GM18867 (cell line): ENCODE data around the gene MIOS.
"Not testable (repeated sequence)": the region's sequence is repeated elsewhere in the genome, so short reads cannot be mapped to it uniquely, and the experiment has no call there.

ENCODE experiments used
- ATAC-seq: cut with Tn5 transposase; IDR thresholded peaks from one replicate; pipeline ENCODE4 v1.9.1; 2021; ENCODE audit warnings: mild to moderate bottlenecking, moderate library complexity; ENCODE audit not compliant: unreplicated experiment

Gene MIOS

DNA sequence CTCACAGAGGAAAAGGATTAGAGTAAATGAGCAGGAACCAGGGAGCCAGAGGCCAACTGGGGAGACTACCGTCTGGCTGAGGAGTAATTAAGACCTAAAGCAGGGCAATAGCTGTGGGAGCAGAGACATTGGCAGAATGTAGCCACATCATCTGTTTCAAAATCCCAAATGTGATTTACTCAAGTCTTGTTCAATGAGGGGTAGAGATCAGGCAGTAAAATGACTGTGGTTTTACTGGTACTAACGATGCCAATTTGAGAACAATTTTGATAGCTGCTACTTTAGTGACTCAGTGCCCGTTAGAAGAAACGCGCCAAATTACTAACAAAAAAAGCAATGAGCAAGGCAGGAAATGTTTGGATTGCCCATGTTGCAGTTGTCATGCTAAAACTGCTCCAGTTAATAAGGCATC lies 12.7 kb upstream of the MIOS start:
- no peak for ATAC-seq

DNA sequence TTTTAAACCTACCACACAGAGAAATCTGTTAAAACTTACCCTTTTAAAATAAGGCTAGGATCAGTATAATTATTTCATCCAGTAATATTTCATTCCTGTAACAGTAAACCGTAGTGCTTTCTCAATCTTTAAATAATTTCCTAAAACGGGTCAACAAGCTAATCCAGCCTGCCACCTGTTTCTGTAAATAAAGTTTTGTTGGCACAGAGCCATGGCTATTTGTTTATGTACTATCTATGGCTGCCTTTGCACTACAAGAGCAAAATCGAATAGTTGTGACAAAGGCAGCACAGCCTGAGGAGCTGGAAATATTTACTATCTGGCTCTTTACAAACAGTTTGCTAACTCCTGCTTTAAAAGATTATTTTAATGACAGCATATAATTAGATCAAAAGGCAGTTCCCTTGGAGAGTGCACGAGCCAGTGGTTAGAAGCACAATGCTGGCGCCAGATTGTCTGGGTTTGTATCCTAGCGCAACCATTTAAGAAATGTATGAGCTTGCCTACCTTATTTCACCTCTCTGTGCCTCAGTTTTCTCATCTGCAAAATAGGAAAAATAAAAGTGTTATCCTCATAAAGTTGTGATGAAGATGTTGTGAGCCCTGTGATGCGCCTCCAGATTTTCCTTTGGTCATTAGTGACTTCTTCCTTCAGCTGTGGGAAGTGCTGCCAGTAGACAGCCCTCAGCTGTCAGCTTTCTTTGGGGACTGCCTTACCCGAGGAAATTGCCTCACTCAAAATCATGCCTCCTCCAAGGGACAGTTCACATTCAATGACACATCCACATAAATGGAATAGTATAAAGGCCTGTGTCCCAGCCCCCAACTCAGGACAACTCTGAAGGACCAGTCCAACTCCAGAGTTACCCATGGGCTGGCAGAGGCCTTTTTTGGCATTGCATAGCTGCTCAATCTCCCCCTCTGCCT lies 11.8 kb upstream of the MIOS start:
- ATAC-seq = no peak

DNA sequence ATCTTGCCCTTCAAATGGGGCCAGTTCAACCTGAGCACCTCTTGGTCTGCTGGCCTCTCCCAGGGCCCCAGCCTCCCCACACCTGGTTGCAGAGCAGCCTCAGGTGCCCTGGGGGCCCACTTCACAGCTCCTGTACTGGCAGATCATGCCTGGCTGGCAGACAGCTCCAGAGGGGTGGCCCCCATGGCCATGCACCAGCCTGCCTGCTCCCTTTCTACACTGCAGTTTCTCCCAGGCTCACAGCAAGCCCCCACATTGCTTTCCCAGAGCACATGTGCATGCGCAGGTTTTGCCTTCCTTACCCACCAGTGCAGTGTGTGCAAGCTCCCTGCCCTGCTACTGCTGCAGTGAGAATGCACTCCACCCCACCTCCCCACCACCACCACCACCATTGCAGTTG lies 9.8 kb upstream of the MIOS start:
- no peak for ATAC-seq

DNA sequence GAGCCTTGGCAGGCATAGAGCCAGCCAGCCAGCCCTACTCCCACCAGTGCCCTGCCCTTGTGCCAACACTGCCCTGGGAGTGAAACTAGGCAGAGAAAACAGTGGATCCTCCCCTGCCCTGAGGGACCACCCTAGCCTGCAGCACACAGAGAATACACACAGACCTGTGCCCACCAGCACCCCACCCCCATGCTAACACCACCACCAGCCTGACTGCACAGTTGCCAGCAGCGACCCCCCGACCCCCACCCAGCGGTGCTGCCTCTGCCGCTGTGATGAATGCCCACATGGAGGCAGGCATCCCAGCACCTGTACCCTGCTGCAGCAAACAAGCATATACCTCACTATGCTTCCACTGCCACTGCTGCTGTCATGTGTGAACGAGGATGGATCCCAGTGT lies 9.4 kb upstream of the MIOS start:
- ATAC-seq = no peak

DNA sequence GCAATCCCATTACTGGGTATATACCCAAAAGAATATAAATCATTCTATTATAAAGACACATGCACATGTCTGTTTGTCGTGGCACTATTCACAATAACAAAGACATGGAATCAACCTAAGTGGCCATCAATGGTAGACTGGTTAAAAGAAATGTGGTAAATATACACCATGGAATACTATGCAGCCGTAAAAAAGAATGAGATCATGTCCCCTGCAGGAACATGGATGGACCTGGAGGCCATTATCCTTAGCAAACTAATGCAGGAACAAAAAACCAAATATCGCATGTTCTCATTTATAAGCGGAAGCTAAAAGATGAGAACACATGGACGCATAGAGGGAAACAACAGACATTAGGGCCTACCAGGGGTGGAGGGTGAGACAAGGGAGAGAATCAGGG lies 5.1 kb upstream of the MIOS start:
- not testable (repeated sequence) for ATAC-seq

DNA sequence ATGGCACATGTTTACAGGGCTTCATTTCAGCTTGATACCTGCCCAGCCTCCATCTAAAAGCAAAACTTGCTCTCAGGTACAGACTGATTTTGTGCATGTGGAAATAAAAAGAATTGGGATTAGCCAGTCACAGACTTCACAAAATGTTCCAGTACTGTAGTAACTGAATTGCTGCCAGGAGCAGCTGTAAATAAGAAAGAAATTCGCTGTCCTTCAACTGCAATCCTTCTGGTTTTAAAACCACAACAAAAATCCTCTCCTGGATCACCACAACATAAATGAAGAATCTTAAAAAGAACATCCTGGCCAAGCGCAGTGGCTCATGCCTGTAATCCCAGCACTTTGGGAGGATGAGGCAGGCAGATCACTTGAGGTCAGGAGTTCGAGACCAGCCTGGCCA lies 3.9 kb upstream of the MIOS start:
- no peak for ATAC-seq

DNA sequence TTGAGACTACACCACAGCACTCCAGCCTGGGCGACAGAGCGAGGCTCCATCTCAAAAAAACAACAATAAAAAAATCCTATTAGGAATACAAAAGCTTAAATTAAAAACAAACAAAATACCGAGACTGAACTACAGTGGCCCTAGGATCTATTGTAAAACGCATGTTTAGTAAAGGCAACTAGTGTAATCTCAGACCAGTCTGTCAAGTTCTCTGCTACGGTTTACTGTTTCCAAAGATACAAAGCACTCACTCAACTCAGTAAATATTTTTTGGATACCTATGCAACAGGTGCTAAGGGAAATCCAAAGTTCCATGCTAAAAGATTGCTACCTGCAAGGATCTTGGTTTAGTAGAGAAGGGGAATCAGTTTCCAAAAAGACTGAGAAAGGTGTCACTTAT lies 3.4 kb upstream of the MIOS start:
- no peak for ATAC-seq

DNA sequence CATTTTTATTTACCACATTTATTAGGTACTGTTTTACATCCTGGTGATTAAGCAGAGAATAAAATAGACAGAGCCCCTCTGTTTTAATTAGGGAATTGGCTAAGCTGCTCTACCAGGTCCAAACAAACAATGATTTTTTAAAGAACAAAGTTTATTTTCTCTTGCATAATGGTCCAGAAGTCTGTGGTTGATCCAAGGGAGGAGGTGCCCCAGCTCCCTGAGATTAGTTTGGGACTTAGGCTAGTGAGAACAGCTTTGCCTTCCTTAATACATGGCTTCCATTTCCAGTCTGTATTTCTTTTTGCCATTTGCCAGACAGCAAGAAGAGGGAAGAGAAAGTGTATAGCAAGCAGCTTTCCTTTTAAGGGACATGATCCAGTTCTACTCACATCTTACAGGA lies 2.9 kb upstream of the MIOS start:
- no peak for ATAC-seq

DNA sequence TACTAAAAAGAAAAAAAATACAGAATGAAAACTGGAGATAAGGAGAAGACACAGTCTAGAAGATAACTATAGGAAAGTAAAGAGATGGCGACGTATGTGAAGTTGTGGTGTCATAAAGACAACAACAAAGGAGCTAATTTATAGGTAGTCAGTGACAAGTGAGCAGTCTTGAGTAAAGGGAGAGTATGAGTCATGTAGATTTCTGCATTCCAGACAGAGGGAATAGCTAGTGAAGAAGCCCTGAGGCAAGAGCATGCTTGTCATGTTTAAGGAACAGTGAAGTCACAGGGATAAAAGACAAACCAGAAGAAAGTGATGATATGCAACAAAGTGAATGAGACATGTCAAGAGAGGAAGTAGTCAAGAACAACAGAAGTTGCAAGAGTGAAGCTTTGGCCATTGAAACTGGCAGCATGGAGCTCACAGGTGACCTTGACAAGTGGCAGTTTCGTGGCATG lies 2.3 kb upstream of the MIOS start:
- no peak for ATAC-seq

DNA sequence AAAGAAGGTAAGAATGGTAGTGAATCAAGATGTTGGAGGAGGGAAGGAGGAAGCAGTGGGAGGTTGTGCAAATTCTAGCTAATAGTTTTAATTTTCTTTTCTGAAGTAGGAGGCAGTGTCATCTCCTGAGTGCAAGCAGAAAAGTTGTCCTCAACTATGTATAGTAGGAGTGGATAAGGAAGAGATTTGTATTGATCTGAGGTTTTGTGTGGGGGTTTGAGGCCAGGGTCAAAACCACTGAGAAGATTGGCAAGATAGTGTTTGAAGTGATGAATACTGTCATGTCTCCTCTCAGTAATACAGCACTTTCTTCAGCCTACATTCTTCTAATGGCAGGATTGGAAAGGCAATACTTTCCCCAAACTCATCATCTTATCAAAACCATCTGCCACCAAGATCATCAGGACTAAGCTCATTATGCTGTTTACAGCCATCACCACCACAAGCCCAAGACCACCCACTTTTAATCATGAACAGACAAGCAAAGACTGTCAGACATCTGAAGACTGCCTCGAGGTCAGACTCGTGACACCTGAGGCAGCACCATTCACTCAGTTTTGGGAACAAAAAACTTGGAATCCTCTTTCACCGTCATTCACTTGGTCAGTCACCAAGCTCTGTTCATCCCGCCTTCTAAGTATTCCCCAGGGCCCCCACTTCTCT lies 1.5 kb upstream of the MIOS start:
- no peak for ATAC-seq

DNA sequence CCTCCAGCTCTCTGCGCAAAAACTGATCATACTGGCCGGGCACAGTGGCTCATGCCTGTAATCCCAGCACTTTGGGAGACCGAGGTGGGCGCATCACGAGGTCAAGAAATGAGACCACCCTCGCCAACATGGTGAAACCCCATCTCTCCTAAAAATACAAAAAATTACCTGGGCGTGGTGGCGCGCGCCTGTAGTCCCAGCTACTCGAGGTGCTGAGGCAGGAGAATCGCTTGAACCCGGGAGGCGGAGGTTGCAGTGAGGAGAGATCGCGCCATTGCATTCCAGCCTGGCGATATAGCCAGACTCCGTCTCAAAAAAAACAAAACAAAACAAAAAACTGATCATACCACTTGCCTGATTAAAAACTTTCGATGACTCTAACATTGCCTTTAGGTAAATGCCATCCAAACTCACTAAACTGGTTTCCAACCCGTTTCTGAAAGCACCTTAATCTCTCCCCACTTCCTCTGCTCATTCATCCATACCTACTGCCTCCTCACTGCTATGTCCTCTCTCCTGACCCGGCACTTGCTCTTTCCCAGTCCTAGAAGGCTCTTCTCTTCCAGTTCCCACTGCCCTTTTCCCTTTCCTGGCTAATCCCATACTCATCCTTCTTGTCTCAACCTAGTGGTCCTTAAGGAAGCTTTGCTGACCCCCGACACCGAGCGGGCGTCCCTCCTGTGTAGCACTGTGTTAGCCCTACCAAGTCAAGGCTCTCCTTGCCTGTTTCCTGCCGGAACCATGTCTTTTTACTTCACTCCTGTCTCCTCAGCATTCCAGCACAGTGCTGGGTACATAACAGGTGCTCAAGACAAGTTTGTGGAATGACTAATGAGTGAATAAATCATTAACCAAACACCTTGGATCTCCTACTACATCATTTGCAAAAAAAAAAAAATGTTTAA lies 686 bp upstream of the MIOS start:
- ATAC-seq = peak; percentile 15

DNA sequence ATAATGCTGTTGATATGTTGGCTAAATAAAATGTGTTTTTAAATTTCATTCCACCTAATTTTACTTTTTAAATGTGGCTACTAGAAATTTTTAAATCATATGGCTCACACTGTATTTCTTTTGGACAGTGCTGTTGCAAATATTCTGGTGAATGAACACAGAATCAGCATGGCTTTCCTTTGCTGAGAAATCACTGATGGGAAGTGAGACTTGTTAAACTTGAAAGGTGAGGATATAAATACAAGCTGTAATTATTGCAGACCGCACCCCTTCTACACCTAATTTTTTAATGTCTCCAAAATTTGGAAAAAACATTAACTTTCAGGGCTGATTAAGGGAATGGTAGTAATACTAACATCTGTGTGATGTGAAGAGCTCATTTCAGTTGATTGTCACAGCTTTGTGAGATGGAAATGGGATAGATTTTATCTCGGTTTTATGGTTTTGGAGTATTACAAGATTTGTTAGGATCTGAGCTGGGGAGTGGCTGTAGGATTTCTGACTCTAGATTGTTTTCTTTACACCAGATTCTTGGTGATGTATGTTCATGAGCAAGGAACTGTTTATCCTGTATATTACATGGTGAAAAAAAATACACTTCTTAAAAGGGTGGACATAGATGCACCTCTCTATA lies 1.3 kb downstream of the MIOS start:
- no peak for ATAC-seq

DNA sequence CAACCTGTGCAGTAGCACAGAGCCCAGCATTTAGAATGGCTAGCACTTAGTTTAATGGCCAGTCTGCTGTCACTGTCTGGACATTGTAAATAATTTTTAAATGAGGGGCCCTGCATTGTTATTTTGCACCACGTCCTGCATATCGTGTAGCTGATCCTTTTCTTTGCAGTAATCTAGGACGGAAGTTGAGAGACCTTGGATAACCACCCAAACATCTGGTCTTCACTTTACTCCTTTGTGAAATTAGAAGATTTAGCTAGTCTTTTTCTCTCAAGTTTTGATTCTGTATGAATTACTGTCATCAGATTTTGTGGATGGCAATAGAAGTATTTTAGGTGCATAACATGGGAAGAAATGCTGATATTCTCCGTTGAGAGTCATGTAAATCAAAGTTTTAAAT lies 1.9 kb downstream of the MIOS start:
- no peak for ATAC-seq

DNA sequence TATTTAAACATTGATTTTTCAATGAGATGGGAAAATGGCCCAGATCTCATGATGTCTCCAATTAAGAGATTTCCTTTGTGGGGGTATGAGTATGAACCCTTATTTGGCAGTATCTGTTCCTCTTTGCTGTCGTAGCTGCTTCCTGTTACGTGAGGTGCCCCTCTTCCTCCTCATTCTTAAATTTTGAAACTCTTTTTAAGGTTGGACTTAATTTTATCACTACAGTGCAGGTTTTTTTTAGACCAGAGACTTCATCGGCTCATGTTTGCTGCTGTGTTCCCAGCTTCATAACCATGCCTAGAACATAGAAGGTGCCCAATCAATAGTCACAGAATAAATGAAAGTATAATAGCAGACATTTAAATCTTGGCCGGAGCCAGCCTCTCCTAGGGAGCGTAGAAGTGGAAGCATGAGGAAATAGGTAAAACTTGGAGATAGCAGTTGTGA lies 2.4 kb downstream of the MIOS start:
- ATAC-seq = peak; percentile 42

DNA sequence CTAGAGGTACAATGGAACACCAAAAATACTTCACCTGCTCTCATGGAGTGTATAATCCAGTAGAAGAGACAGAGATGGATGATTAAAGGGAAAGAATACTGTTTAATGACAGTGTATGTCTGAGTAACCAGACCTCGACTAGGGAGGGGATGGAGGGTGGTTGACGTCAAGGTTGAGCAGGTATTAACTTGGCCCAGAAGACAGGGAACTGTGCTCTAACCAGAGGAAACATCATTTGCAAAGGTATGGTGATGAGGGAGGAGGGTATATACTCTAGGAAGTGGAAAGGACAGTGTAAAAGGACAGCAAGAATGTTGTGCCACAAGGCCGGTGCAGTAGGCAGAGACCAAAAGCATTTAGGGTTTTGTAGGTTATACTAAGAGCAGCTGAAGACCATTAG lies 2.9 kb downstream of the MIOS start:
- ATAC-seq = no peak

DNA sequence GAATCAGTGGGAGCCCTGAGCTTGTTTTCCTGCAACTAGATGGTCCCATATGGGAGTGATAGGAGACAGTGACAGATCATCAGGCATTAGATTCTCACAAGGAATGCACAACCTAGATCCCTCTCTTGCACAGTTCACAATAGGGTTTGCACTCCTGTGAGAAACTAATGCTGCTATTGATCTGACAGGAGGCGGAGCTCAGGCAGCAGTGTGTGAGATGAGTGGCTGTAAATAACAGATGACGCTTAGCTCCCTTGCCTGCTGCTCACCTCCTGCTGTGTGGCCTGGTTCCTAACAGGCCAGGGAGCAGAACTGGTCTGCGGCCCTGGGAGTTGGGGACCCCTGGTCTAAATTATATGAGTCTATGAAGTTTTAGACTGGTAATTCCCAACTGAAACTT lies 3.9 kb downstream of the MIOS start:
- ATAC-seq = no peak

DNA sequence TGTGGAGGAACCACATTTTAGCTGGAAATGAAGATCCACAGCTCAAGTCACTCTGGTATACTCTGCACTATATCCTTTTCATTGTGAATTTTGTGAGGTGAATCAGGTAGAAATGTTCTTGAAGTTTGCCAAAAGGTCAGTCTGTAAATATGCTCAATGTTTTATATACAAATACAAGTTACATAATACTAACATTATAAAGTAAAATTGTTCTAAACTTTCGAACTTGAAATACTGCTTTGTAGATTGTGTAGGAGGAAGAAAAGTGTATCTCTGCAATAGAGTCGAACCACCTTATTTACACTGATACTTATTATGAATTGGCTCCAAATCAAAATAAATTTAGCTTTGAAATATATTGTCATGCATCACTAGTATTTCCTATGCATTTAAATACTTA lies 7.0 kb downstream of the MIOS start:
- ATAC-seq = no peak

DNA sequence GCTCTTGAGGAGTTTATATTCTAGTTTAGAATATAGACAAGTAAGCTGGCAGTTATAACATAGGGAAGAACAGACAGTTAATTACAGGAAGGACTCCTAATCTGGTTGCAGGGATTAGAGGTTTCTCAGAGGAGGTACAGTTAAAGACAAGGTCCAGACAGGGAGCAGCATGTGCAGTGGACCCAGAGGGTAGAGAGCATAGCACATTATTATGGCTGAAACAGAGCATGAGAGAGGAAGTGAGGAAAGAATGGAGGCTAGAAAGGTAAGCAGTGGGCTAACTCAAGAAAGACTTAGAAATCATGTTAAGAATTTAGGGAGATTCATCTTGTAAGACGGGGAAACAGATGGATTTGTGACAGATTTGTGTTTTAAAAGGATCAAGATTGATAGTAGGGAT lies 9.7 kb downstream of the MIOS start:
- no peak for ATAC-seq

DNA sequence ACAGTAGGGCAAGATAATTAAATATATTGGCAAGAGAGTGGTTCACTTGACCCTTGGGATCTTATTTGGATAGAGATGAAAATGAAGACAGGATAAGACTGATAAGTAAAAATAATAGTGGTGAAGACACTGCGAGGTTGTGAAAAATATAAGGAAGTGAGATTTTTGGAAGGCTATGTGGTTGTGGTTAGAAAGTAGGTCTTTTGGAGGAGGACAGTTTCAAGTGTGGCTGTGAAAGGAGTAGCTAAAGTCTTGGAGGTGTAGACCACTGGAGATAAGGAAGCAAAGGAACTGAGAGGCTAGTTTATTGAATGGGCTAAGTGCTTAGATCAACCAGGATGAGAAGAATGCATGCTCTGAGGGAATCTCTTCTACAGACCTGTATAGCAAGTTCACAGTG lies 11.2 kb downstream of the MIOS start:
- no peak for ATAC-seq

DNA sequence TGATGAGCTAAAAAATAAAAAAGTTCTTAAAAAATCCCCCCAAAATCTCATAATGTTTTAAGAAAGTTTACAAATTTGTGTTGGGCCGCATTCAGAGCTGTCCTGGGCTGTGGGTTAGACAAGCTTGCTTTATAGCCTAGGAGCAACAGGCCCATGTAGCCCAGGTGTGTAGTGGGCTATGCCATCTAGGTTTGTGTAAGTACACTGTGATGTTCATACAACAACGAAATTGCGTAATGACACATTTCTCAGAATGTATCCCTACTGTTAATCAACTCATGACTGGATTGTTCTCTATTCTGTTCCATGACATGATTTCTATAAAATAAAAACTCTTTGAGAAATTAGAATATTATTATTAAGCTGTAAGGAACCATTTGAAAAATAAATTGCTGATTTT lies 13.0 kb downstream of the MIOS start:
- ATAC-seq = no peak
